GM18502 (cell line): ENCODE results near the gene BTN3A1.
"Not testable (repeated sequence)": the region's sequence is repeated elsewhere in the genome, so short reads cannot be mapped to it uniquely, and the experiment has no call there.

Source experiments
- ATAC-seq: cut with Tn5 transposase; IDR thresholded peaks from one replicate; pipeline ENCODE4 v1.9.1; 2021; ENCODE audit warnings: mild to moderate bottlenecking; ENCODE audit not compliant: unreplicated experiment, poor library complexity

Gene BTN3A1

GRCh38 chr6:26401987-26402658 lies at the start of gene BTN3A1:
TSS of gene BTN3A1 (plus strand) at chr6:26402275. CDS start at chr6:26405564, 3,289 bp downstream.
- ATAC-seq, result peak; percentile 89

GRCh38 chr6:26352315-26352714 lies 49.8 kb upstream of the BTN3A1 start:
- ATAC-seq, result no peak

GRCh38 chr6:26354162-26354561 lies 47.9 kb upstream of the BTN3A1 start:
- no peak for ATAC-seq

- ATAC-seq, result no peak
Measured at GRCh38 chr6:26355366-26355765, 46.7 kb upstream of the BTN3A1 start.

- not testable (repeated sequence) for ATAC-seq
Measured at GRCh38 chr6:26357543-26357942, 44.5 kb upstream of the BTN3A1 start.

GRCh38 chr6:26358511-26358981 lies 43.5 kb upstream of the BTN3A1 start:
- peak; percentile 67 for ATAC-seq

- ATAC-seq, result no peak
Measured at GRCh38 chr6:26359765-26360164, 42.3 kb upstream of the BTN3A1 start.

- peak; percentile 28 for ATAC-seq
Measured at GRCh38 chr6:26360451-26361416, 41.3 kb upstream of the BTN3A1 start.

- ATAC-seq, result no peak
Measured at GRCh38 chr6:26361544-26361943, 40.5 kb upstream of the BTN3A1 start.

- ATAC-seq, result no peak
Measured at GRCh38 chr6:26362093-26362835, 39.8 kb upstream of the BTN3A1 start.

GRCh38 chr6:26362836-26363220 lies 39.2 kb upstream of the BTN3A1 start:
- no peak for ATAC-seq

GRCh38 chr6:26363882-26364701 lies 38.0 kb upstream of the BTN3A1 start:
- no peak for ATAC-seq

GRCh38 chr6:26365633-26365995 lies 36.5 kb upstream of the BTN3A1 start:
- ATAC-seq, result no peak

- no peak for ATAC-seq
Measured at GRCh38 chr6:26366504-26366903, 35.6 kb upstream of the BTN3A1 start.

- no peak for ATAC-seq
Measured at GRCh38 chr6:26367114-26367513, 35.0 kb upstream of the BTN3A1 start.

- ATAC-seq, result not testable (repeated sequence)
Measured at GRCh38 chr6:26371813-26372212, 30.3 kb upstream of the BTN3A1 start.

GRCh38 chr6:26372308-26373144 lies 29.5 kb upstream of the BTN3A1 start:
- ATAC-seq, result no peak

GRCh38 chr6:26375270-26375669 lies 26.8 kb upstream of the BTN3A1 start:
- ATAC-seq, result no peak

- ATAC-seq, result no peak
Measured at GRCh38 chr6:26377719-26378118, 24.4 kb upstream of the BTN3A1 start.
